HepG2 (cell line): ENCODE data around the gene PNKP. TPM values are rescaled to one million over a fixed set of nuclear protein-coding genes. Genes with fewer than 3 reads are reported as not detected.

Experiments used
- ATF7 ChIP-seq, 2 experiments: fragments of 450-650 bp in 1 of 2; sonication (generic) in 1 of 2; formaldehyde crosslinking in 1 of 2; IDR thresholded peaks; 2 replicates each; pipeline versions ENCODE4 v1.4.0 to v1.6.1; 2016 to 2020; ENCODE audit warnings: antibody characterized with exemption in 1 of 2, mild to moderate bottlenecking in 1 of 2, missing genetic modification reagents in 1 of 2
- GABPB1 ChIP-seq: IDR thresholded peaks from 2 replicates; pipeline ENCODE4 v1.6.1; 2016; ENCODE audit warnings: mild to moderate bottlenecking, missing genetic modification reagents, moderate library complexity, missing compliant biosample characterization
- HES4 ChIP-seq: sonication (generic); formaldehyde crosslinking; IDR thresholded peaks from 2 replicates; pipeline ENCODE4 v1.9.0; 2021; ENCODE audit warnings: mild to moderate bottlenecking, missing genetic modification reagents, borderline replicate concordance
- HNRNPK ChIP-seq: fragments of 200-400 bp; formaldehyde crosslinking; IDR thresholded peaks from 2 replicates; pipeline ENCODE4 v1.6.1; 2018; ENCODE audit warnings: low read length, low read depth, moderate library complexity, mild to moderate bottlenecking; ENCODE audit not compliant: poor library complexity, severe bottlenecking
- JUND ChIP-seq: sonication (generic); formaldehyde crosslinking; IDR thresholded peaks from 2 replicates; pipeline ENCODE4 v1.8.0; 2022; ENCODE audit warnings: mild to moderate bottlenecking, missing genetic modification reagents
- KDM5B ChIP-seq: sonication (generic); formaldehyde crosslinking; IDR thresholded peaks from 2 replicates; pipeline ENCODE4 v1.4.0; 2020; ENCODE audit warnings: missing genetic modification reagents, mild to moderate bottlenecking, borderline replicate concordance
- PAWR ChIP-seq: sonication (generic); formaldehyde crosslinking; IDR thresholded peaks from 2 replicates; pipeline ENCODE4 v1.4.0; 2020; ENCODE audit warnings: missing genetic modification reagents, mild to moderate bottlenecking, borderline replicate concordance
- PHF21A ChIP-seq: sonication (generic); formaldehyde crosslinking; IDR thresholded peaks from 2 replicates; pipeline ENCODE4 v1.5.0; 2020; ENCODE audit warnings: mild to moderate bottlenecking, missing genetic modification reagents
- REL ChIP-seq: sonication (generic); formaldehyde crosslinking; conservative IDR thresholded peaks from 2 replicates; pipeline ENCODE4 v1.8.0; 2022; ENCODE audit warnings: mild to moderate bottlenecking, missing genetic modification reagents, moderate library complexity
- SP140L ChIP-seq: sonication (generic); formaldehyde crosslinking; IDR thresholded peaks from 2 replicates; pipeline ENCODE4 v1.4.0; 2020; ENCODE audit warnings: missing genetic modification reagents, borderline replicate concordance
- ZBTB8A ChIP-seq: sonication (generic); formaldehyde crosslinking; IDR thresholded peaks from 2 replicates; pipeline ENCODE4 v1.4.0; 2020; ENCODE audit warnings: mild to moderate bottlenecking, low read depth, missing genetic modification reagents, borderline replicate concordance
- ZFP90 ChIP-seq: sonication (generic); formaldehyde crosslinking; IDR thresholded peaks from 2 replicates; pipeline ENCODE4 v1.8.0; 2022; ENCODE audit warnings: missing genetic modification reagents, mild to moderate bottlenecking, inconsistent platforms, borderline replicate concordance
- ZNF224 ChIP-seq: sonication (generic); formaldehyde crosslinking; IDR thresholded peaks from 2 replicates; pipeline ENCODE4 v1.5.0; 2020; ENCODE audit warnings: mild to moderate bottlenecking, missing genetic modification reagents
- ZNF326 ChIP-seq: sonication (generic); formaldehyde crosslinking; IDR thresholded peaks from 2 replicates; pipeline ENCODE4 v1.4.0; 2020; ENCODE audit warnings: missing genetic modification reagents, borderline replicate concordance
- ZNF333 ChIP-seq: sonication (generic); formaldehyde crosslinking; IDR thresholded peaks from 2 replicates; pipeline ENCODE4 v1.4.0; 2020; ENCODE audit warnings: mild to moderate bottlenecking, missing genetic modification reagents, borderline replicate concordance
- ZNF709 ChIP-seq: sonication (generic); formaldehyde crosslinking; IDR thresholded peaks from 2 replicates; pipeline ENCODE4 v1.5.0; 2020; ENCODE audit warnings: mild to moderate bottlenecking, missing genetic modification reagents
- ZNF761 ChIP-seq: sonication (generic); formaldehyde crosslinking; conservative IDR thresholded peaks from 2 replicates; pipeline ENCODE4 v1.4.0; 2020; ENCODE audit warnings: mild to moderate bottlenecking, missing genetic modification reagents
- polyA plus RNA-seq, 8 experiments: library from polyadenylated mRNA; depleted of rRNA in 3 of 8; stranded (reverse) in 7 of 8; unstranded in 1 of 8; fragments of >200 nt; fragmentation: Illumina TruSeq in 4 of 8; extraction: Trizol in 4 of 8; gene quantifications; 2 replicates each; pipeline versions ENCODE4 v1.2.1 to v1.2.3, GENCODE V29; 2011 to 2016; ENCODE audit warnings: low read depth in 4 of 8, missing spikeins in 1 of 8, mixed read lengths in 1 of 8; ENCODE audit not compliant: insufficient read depth in 1 of 8
- total RNA-seq, 5 experiments: library from RNA; depleted of rRNA; stranded (reverse); fragments of >200 nt; fragmentation: Illumina TruSeq; extraction: Trizol; gene quantifications; 2 replicates each; pipeline ENCODE4 v1.2.3, GENCODE V29; 2016; ENCODE audit warnings: low read depth in 1 of 5
- TF ChIP-seq, protein P1 (sequence below): sonication (generic); formaldehyde crosslinking; IDR thresholded peaks from 2 replicates; pipeline ENCODE4 v1.5.1; 2020; ENCODE audit warnings: mild to moderate bottlenecking, moderate library complexity, missing genetic modification reagents
- TF ChIP-seq, protein P2 (sequence below): sonication (generic); formaldehyde crosslinking; IDR thresholded peaks from 2 replicates; pipeline ENCODE4 v1.4.0; 2020; ENCODE audit warnings: missing genetic modification reagents
- TF ChIP-seq, protein P3 (sequence below): sonication (generic); formaldehyde crosslinking; IDR thresholded peaks from 2 replicates; pipeline ENCODE4 v1.8.0; 2022; ENCODE audit warnings: mild to moderate bottlenecking, missing genetic modification reagents; ENCODE audit not compliant: insufficient replicate concordance
- TF ChIP-seq, protein P4 (sequence below): sonication (generic); formaldehyde crosslinking; IDR thresholded peaks from 2 replicates; pipeline ENCODE4 v1.4.0; 2020; ENCODE audit warnings: mild to moderate bottlenecking, missing genetic modification reagents
- TF ChIP-seq, protein P5 (sequence below): IDR thresholded peaks from 2 replicates; pipeline ENCODE4 v1.6.1; 2016

Gene PNKP
- total and polyA plus RNA-seq, 2 of the 13 experiments (the other 11 are each of a cell fraction or from before 2014, with no cell fraction given): 12.7 to 27.1 TPM

DNA sequence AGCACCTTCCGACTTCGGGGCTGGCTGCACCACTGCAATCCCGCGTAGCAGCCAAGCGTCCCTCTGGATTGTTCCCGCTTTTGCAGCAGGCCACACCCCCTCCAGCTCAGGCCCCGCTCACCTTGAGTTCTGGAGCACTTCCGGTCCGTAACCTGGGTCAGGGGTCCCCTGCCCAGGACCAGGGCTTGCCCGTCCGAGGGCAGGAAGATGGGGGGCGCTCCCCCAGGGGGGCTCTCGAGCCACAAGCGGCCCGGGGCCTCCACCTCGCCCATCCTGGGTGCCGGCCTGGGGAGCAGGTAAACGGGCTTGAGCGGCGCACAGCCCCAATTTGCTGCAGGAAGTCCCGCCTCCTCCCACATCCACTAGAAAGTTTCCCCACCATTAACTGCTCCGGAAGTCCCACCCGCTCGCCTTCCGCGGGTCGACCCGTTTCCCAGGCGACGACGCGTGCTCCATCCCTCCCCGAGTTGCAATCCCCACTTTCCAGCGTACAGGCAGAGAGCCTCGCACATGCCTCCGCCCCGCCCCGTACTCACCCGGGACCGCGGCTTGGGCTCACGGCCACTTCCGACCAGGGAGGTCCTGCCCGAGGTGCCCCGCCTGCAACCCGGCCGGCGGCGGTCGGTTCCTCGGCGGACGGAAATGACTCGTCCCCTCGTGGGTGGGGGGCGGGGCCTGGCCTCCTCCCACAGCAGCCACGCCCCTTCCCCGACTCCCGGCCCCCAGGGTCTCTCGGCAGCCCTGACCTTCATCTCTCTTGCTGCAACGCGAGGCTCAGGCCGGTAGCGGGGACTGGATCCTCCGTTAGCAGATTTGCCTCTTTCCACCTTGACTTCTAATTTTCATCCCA, at the start of gene PNKP (continued):
- TF ChIP-seq ATF7 (IDR thresholded peaks at IDR 0.05) (no peak), ATF7 (CRISPR knock-in tag; IDR thresholded peaks at IDR 0.05) (no peak), REL (CRISPR knock-in tag) (peak; percentile 79; the same call in 1 of the 2 replicates), SP140L (no peak), PHF21A (no peak), ZNF224 (CRISPR knock-in tag) (0 out of 2 replicates have a peak, but pooled peaks have one; percentile 14), ZNF333 (CRISPR knock-in tag) (peak; percentile 74; the same call in 1 of the 2 replicates), JUND (CRISPR knock-in tag) (no peak), KDM5B (CRISPR knock-in tag) (peak; percentile 71; the same call in 1 of the 2 replicates), ZFP90 (CRISPR knock-in tag) (0 out of 2 replicates have a peak, but pooled peaks have one; percentile 59), ZNF761 (CRISPR knock-in tag) (no peak), ZBTB8A (CRISPR knock-in tag) (no peak), GABPB1 (CRISPR knock-in tag) (peak; percentile 97), ZNF326 (CRISPR knock-in tag) (no peak), ZNF709 (peak; percentile 69; the same call in 1 of the 2 replicates), PAWR (CRISPR knock-in tag) (no peak), HNRNPK (peak; percentile 32), HES4 (CRISPR knock-in tag) (peak; percentile 94; the same call in 1 of the 2 replicates)
- TF ChIP-seq, protein P1, sequence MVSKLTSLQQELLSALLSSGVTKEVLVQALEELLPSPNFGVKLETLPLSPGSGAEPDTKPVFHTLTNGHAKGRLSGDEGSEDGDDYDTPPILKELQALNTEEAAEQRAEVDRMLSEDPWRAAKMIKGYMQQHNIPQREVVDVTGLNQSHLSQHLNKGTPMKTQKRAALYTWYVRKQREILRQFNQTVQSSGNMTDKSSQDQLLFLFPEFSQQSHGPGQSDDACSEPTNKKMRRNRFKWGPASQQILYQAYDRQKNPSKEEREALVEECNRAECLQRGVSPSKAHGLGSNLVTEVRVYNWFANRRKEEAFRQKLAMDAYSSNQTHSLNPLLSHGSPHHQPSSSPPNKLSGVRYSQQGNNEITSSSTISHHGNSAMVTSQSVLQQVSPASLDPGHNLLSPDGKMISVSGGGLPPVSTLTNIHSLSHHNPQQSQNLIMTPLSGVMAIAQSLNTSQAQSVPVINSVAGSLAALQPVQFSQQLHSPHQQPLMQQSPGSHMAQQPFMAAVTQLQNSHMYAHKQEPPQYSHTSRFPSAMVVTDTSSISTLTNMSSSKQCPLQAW (CRISPR knock-in tag): peak; percentile 49
- TF ChIP-seq, protein P2, sequence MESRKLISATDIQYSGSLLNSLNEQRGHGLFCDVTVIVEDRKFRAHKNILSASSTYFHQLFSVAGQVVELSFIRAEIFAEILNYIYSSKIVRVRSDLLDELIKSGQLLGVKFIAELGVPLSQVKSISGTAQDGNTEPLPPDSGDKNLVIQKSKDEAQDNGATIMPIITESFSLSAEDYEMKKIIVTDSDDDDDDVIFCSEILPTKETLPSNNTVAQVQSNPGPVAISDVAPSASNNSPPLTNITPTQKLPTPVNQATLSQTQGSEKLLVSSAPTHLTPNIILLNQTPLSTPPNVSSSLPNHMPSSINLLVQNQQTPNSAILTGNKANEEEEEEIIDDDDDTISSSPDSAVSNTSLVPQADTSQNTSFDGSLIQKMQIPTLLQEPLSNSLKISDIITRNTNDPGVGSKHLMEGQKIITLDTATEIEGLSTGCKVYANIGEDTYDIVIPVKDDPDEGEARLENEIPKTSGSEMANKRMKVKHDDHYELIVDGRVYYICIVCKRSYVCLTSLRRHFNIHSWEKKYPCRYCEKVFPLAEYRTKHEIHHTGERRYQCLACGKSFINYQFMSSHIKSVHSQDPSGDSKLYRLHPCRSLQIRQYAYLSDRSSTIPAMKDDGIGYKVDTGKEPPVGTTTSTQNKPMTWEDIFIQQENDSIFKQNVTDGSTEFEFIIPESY (CRISPR knock-in tag): 0 out of 2 replicates have a peak, but pooled peaks have one; percentile 12
- TF ChIP-seq, protein P3, sequence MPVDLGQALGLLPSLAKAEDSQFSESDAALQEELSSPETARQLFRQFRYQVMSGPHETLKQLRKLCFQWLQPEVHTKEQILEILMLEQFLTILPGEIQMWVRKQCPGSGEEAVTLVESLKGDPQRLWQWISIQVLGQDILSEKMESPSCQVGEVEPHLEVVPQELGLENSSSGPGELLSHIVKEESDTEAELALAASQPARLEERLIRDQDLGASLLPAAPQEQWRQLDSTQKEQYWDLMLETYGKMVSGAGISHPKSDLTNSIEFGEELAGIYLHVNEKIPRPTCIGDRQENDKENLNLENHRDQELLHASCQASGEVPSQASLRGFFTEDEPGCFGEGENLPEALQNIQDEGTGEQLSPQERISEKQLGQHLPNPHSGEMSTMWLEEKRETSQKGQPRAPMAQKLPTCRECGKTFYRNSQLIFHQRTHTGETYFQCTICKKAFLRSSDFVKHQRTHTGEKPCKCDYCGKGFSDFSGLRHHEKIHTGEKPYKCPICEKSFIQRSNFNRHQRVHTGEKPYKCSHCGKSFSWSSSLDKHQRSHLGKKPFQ: peak; percentile 43
- TF ChIP-seq, protein P4, sequence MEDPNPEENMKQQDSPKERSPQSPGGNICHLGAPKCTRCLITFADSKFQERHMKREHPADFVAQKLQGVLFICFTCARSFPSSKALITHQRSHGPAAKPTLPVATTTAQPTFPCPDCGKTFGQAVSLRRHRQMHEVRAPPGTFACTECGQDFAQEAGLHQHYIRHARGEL: peak; percentile 48; the same call in 1 of the 2 replicates
- TF ChIP-seq, protein P5, sequence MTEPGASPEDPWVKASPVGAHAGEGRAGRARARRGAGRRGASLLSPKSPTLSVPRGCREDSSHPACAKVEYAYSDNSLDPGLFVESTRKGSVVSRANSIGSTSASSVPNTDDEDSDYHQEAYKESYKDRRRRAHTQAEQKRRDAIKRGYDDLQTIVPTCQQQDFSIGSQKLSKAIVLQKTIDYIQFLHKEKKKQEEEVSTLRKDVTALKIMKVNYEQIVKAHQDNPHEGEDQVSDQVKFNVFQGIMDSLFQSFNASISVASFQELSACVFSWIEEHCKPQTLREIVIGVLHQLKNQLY (CRISPR knock-in tag): no peak; the same call in 1 of the 2 replicates
